Measurements from ENCODE around the gene CAMKK1.
"Not testable (repeated sequence)": the region's sequence is repeated elsewhere in the genome, so short reads cannot be mapped to it uniquely, and the experiment has no call there.

Gene CAMKK1

GRCh38 chr17:3873862-3874261 is 19.0 kb downstream of the CAMKK1 start:
- DNase-seq: no peak

DNA sequence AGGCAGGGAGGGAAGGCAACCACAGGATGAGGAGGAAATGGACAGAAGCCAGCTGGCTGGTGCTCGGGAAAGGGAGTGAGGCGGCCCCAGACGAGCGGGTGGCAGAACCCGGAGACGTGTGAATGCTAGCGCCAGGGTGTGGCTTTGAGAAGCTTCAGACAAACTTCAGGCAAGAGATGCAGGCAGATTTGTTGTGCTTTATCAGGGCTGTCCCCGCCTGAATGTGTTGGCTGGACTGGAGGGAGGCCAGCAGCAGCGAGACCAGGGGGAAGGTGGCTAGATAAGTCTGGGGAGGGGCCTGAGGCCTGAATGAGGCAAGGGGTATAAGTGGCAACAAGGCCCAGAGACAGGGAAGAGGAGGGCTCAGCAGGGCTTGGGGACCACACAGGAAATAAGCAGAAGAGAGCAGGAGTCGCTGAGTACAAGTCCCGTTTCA is 22.0 kb downstream of the CAMKK1 start:
- DNase-seq: peak; percentile 32

DNA sequence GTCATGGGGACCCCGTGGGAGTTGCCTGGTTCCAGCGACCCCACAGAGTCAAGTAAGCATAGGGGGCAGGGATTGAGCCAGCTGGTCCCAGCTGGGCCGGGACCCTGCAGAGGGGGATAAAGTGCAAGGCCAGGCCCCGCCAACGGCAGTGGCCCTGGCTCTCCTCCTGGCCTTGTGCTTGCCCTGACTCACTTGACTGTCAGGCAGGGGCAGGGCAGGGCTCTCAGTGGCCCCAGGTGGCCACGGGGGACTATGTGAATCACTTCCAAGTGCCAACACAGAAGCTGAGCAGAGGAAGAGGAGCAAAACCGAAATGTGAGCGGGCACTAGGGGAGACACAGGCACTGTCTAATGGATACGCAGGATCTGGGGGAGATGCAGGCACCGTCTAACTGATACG is 25.2 kb downstream of the CAMKK1 start:
- DNase-seq: no peak

- no peak for DNase-seq
Observed at GRCh38 chr17:3867106-3867505, 25.7 kb downstream of the CAMKK1 start.

GRCh38 chr17:3866276-3866675 is 26.6 kb downstream of the CAMKK1 start:
- no peak for DNase-seq

- no peak for DNase-seq
Observed at GRCh38 chr17:3865176-3865575, 27.7 kb downstream of the CAMKK1 start.

- DNase-seq: no peak
Observed at GRCh38 chr17:3864534-3864933, 28.3 kb downstream of the CAMKK1 start.

DNA sequence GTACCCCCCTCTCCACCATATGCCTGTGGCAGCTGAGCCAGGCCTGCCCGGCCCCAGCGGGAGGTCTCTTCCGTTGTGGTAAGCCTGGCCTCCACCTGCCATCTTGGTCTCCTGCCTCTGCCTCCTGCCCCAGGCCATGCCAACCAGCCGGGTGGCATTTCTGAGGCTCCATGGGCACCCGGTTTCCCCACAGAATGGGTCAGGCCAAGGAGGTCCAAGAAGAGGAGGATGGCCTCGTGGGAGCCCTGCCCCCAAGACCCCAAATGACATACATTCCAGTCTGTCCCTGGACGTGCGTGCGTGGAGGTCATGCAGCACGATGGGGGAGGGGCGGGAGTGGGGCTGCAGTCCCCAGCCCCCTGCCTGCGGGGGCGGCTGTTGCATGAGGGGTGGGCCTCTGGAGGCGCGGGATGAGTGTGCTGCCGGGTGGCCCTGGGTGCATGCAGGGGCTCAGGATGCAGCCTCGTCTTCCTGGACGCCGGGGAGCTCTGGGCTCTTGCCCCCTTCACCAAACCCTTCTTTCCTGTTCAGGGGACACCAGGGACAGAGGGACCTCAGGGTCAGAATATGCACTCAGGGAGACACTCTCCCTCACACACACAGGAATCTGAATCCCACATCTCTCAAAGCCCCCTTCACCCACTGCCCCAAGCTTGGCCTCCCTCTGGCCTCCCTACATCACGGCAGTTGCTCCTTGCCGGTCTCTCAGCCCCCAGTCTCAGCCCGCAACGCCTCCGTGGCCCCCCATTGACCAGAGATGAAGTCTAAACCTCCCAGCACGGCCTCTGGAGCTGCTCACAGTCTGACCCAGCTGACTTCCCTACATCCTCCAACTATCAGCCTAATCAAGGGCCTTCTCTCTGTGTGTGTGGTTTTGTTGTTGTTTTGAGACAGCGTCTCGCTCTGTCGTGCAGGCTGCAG is 30.8 kb downstream of the CAMKK1 start:
- no peak for DNase-seq

DNA sequence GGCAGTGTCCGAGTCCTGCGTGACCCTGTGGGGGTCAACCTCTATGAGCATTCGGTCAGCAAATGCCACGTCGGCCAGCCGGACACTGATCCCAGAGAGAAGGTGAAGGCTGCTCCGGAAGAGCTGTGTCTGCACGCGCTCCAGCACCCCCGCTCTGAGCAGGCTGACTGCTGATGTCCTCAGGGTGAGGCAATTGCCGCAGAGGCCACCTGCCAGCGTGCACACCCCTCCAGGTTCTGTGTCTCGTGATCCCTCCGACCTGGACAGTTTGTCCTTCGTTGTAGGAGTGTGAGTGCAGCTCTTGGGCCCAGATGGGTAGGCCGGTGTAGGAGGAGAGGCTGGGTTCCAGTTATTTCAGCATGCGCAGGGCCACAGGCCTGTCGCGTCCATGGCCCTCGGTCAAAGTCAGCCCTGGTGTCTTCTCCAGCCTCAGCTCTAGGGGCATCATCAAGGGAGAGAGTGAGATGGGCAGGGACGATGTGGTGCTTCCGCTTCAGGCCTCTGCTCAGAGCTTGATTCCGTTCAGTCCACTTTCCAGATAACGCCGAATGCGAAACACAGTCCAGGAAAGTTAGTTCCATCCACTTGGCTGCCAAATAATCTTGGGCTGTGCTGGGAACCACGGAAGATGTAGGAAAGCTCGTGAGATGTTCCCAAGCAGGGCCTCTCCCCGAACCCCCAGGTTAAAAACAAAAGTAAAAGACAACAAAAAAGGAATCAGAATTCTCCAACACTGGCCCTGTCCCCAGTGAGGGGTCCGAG is 31.7 kb downstream of the CAMKK1 start:
- no peak for DNase-seq

DNA sequence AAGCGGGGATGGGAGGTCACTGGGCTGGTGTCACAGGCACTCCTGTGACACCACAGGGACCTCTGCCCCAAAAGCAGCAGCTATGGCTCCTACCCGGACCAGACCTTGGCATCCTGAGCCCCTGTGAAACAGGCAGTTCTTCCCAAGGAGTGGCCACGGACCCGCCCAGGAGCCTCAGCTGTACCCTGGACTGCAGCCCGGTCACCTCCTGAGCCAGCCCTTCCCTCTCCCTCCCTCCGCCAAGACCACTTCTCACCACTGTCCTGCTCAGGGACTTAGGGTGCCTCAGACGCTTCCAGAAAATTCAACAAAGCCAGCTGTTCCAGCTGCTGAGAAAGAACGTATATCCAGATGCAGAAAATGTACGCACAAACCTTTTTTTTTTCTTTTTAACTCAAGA is 32.9 kb downstream of the CAMKK1 start:
- no peak for DNase-seq

- DNase-seq: no peak
Observed at GRCh38 chr17:3857261-3858105, 35.4 kb downstream of the CAMKK1 start.

GRCh38 chr17:3854204-3854603 is 38.6 kb downstream of the CAMKK1 start:
- not testable (repeated sequence) for DNase-seq

- DNase-seq: no peak
Observed at GRCh38 chr17:3852561-3852960, 40.3 kb downstream of the CAMKK1 start.

GRCh38 chr17:3851461-3852100 is 41.3 kb downstream of the CAMKK1 start:
- no peak for DNase-seq

DNA sequence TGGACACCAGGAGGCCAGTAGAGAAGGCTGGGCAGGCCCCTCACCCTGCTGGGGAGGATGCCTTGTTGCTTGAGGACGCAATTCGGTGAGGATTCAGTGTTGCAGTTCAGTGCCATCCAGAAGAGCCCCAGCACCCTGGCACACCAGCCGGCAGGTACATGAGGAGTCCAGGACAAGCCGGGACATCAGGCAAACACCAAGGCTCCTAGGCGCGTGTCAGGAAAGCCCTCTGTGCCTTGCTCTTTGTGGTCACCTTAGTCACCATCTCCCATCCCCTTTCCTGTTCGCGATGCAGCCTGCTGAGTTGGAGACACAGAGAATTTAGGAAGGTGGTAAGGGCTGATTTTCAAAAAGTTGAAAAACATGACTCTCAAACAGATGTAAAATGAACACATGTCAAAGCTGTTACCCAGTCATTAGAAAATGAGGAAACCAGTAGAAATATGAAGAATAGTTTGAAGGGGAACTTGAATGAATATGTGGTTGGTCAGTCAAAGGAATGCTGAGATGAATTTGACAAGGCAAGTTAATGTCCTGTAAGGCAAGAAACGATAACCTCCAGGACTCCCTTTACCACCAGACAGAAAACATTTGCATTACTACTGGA is 44.5 kb downstream of the CAMKK1 start:
- no peak for DNase-seq

DNA sequence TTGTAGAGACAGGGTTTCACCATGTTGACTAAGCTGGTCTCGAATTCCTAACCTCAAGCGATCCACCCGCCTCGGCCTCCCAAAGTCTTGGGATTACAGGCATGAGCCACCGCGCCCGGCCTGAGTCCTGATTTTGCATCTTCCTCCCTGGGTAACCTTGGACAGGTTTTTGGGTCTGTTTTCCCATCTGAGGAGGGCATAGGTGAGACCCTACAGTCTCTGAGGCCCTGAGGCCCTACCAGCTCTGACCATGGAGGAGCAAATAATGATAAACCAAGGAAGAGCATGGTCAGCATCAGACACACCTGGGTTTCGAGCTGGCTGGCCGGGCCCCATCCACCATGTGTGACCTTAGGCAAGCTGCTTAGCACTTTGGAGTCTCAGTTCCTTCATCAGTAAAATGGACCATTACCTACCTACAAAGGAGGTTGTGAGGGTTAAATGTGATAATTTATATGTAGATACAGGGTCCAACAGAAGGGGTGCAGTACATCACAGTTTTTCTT is 45.6 kb downstream of the CAMKK1 start:
- DNase-seq: no peak

DNA sequence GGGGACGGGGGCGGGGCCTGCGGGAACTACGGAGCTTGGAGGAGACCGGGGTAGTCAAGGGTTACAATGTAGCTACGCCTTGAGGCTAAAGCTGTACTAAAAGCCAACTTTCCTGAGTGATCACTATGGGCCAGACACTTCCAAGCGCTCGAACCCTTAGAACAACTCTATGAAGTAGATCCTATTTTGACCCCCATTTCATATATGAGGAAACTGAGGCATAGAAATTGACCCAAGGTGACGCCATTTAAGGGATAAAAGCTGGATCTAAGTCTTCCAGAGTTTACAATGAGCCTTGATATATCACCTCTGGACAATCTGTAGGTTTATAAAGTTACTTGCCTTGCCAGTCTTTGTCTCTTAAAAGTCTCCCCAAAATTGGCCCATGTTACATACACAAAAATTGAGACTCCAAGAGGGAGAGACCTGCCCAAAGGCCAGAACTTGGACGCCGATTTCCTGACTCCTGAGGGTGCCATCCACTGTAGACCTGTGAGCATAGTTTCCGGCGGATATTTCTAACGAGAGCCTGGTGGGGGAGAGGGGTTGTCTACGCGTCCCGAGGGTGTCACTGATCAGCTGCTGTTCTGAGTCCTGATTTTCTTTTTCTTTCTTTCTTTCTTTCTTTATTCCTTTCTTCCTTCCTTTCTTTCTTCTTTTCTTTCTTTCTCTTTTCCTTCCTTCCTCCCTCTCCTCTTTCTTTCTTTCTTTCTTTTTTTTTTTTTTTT is 46.3 kb downstream of the CAMKK1 start:
- no peak for DNase-seq

GRCh38 chr17:3845621-3846436 is 47.0 kb downstream of the CAMKK1 start, which contains the start of gene NCBP3:
Gene NCBP3 (minus strand): TSS chr17:3846246. CDS start chr17:3846223, 23 bp downstream.
- peak; percentile 92 for DNase-seq

GRCh38 chr17:3845291-3845620 is 47.6 kb downstream of the CAMKK1 start:
- no peak for DNase-seq

DNA sequence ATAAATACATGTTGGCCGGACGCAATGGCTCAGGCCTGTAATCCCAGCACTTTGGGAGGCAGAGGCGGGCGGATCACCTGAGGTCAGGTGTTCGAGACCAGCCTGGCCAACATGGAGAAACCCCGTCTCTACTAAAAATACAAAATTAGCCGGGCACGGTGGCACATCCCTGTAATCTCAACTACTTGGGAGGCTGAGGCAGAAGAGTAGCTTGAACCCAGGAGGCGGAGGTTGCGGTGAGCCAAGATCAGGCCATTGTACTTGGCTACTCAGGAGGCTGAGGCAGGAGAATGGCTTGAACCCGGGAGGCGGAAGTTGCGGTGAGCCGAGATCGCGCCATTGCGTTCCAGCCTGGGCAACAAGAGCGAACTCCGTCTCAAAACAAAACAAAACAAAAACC is 48.3 kb downstream of the CAMKK1 start:
- not testable (repeated sequence) for DNase-seq
